ENCODE data around the gene SYCP2L. TPM values are rescaled to one million over a fixed set of nuclear protein-coding genes. Genes with fewer than 3 reads are reported as not detected.
A peak's percentile ranks its signal among the peaks of the same experiment; 100 is the strongest.

The SYCP2L gene
- total and polyA plus RNA-seq, 3 donors from 2014 or later, result 5.4 to 8.7 (median 6.9) TPM

- no peak for DNase-seq
- Histone ChIP-seq H3K9me3 (no peaks in the 10 kb centered on the region), H3K27ac (no peak overlapping the region), H3K4me3 (no peak overlapping the region), H3K36me3 (ENCODE audit: low read depth, missing control alignments) (no peaks in the 10 kb centered on the region), H3K4me1 (no peaks in the 10 kb centered on the region), H3K27me3 (no peaks in the 10 kb centered on the region)
- TF ChIP-seq, protein P1, sequence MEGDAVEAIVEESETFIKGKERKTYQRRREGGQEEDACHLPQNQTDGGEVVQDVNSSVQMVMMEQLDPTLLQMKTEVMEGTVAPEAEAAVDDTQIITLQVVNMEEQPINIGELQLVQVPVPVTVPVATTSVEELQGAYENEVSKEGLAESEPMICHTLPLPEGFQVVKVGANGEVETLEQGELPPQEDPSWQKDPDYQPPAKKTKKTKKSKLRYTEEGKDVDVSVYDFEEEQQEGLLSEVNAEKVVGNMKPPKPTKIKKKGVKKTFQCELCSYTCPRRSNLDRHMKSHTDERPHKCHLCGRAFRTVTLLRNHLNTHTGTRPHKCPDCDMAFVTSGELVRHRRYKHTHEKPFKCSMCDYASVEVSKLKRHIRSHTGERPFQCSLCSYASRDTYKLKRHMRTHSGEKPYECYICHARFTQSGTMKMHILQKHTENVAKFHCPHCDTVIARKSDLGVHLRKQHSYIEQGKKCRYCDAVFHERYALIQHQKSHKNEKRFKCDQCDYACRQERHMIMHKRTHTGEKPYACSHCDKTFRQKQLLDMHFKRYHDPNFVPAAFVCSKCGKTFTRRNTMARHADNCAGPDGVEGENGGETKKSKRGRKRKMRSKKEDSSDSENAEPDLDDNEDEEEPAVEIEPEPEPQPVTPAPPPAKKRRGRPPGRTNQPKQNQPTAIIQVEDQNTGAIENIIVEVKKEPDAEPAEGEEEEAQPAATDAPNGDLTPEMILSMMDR (IDR thresholded peaks at IDR 0.05), result no peak
- no peak for TF ChIP-seq POLR2A (IDR thresholded peaks at IDR 0.05)
- intact Hi-C loops (cut with DNase I; ENCODE audit: low total_unique reads), result no loop called here
- WGBS, 2 donors, result 78% methylated on average over 10 of the region's 10 CpGs
Observed at GRCh38 chr6:11007715-11008608, 121.1 kb downstream of the SYCP2L start.

GRCh38 chr6:11008821-11009220 lies 122.0 kb downstream of the SYCP2L start:
- Histone ChIP-seq H3K4me1 (no peaks in the 10 kb centered on the region), H3K36me3 (ENCODE audit: low read depth, missing control alignments) (no peaks in the 10 kb centered on the region), H3K27me3 (no peaks in the 10 kb centered on the region), H3K4me3 (no peak overlapping the region), H3K27ac (no peak overlapping the region), H3K9me3 (no peaks in the 10 kb centered on the region)
- no peak for DNase-seq
- intact Hi-C loops (cut with DNase I; ENCODE audit: low total_unique reads), result no loop called here
- TF ChIP-seq POLR2A (IDR thresholded peaks at IDR 0.05), result no peak
- TF ChIP-seq, protein P1 (IDR thresholded peaks at IDR 0.05), result no peak
- WGBS, 2 donors, result 31 to 46% methylated on average over 1 of the region's 1 CpG

GRCh38 chr6:11009353-11009752 lies 122.5 kb downstream of the SYCP2L start:
- Histone ChIP-seq H3K27me3 (no peaks in the 10 kb centered on the region), H3K9me3 (no peaks in the 10 kb centered on the region), H3K4me3 (no peak overlapping the region), H3K27ac (no peak overlapping the region), H3K4me1 (no peaks in the 10 kb centered on the region), H3K36me3 (ENCODE audit: low read depth, missing control alignments) (no peaks in the 10 kb centered on the region)
- intact Hi-C loops (cut with DNase I; ENCODE audit: low total_unique reads), result no loop called here
- no peak for DNase-seq
- TF ChIP-seq, protein P1 (IDR thresholded peaks at IDR 0.05), result no peak
- TF ChIP-seq POLR2A (IDR thresholded peaks at IDR 0.05), result no peak
- 66 to 70% methylated on average over 6 of the region's 6 CpGs for WGBS, 2 donors

DNA sequence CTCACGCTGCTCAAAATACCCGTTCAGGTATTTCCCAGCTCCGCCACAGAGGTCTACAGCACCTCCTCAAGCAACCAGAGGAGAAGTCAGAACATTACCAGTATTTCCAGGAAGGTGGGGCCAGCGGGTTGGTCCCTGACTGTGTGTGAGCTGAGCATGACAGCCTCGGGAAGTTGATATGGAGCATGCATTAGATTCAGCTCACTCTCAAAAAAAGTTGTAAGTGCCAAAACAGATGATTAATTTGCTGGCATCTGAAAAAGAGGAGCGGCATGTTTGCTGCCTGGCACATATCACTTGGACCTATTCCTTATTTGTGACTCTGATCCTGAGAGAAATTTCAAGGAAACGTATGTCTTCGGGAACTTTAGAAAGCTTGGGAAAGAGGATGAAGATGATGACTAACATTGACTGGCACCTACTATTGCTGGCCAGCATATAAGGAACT lies 125.0 kb downstream of the SYCP2L start:
- no peaks in the 10 kb centered on the region for H3K9me3 ChIP-seq
- WGBS, 2 donors, result 68 to 72% methylated on average over 8 of the region's 8 CpGs
- intact Hi-C loops (cut with DNase I; ENCODE audit: low total_unique reads), result no loop called here
- DNase-seq, result peak; percentile 50
- H3K36me3 ChIP-seq (ENCODE audit: low read depth, missing control alignments), result no peaks in the 10 kb centered on the region
- H3K4me3 ChIP-seq, result no peak overlapping the region
- H3K27me3 ChIP-seq, result no peaks in the 10 kb centered on the region
- peaks cover 6% of the 10 kb centered on the region for H3K4me1 ChIP-seq
- no peak overlapping the region for H3K27ac ChIP-seq
- TF ChIP-seq, protein P1 (IDR thresholded peaks at IDR 0.05), result no peak
- no peak for TF ChIP-seq POLR2A (IDR thresholded peaks at IDR 0.05)

Measured in testis (tissue), 3 donors.